ENCODE results near the gene SNIP1.
"Not testable (repeated sequence)": the region's sequence is repeated elsewhere in the genome, so short reads cannot be mapped to it uniquely, and the experiment has no call there.

DNA sequence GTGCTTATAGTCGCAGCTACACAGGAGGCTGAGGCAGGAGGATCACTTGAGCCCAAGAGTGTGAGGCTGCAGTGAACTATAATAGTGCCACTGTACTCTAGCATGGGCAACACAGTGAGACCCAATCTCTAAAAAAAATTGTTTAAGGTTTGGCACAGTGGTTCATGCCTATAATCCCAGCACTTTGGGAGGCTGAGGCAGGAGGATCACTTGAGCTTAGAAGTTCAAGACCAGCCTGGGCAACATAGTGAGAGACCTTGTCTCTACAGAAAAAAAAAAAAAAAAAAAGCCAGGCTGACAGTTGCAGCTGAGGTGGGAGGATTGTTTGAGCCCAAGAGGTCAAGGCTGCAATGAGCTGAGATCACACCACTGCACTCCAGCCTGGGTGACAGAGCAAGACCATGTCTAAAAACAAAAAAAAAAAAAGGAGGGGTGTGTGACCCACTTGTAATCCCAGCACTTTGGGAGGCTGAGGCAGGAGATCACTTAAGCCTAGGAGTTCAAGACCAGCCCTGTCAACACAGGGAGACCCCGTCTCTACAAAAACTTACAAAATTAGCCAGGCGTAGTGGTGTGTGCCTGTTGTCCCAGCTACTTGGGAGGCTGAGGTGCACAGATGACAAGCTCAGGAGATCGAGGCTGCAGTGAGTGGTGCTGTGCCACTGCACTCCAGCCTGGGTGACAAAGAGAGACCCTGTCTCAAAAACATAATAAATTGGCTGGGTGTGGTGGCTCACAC, 21.5 kb downstream of the SNIP1 start:
- TF ChIP-seq, protein P1, sequence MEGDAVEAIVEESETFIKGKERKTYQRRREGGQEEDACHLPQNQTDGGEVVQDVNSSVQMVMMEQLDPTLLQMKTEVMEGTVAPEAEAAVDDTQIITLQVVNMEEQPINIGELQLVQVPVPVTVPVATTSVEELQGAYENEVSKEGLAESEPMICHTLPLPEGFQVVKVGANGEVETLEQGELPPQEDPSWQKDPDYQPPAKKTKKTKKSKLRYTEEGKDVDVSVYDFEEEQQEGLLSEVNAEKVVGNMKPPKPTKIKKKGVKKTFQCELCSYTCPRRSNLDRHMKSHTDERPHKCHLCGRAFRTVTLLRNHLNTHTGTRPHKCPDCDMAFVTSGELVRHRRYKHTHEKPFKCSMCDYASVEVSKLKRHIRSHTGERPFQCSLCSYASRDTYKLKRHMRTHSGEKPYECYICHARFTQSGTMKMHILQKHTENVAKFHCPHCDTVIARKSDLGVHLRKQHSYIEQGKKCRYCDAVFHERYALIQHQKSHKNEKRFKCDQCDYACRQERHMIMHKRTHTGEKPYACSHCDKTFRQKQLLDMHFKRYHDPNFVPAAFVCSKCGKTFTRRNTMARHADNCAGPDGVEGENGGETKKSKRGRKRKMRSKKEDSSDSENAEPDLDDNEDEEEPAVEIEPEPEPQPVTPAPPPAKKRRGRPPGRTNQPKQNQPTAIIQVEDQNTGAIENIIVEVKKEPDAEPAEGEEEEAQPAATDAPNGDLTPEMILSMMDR (conservative IDR thresholded peaks at IDR 0.05; ENCODE audit: low read depth, low read length), result not testable (repeated sequence)
- TF ChIP-seq EZH2 (IDR thresholded peaks at IDR 0.05; ENCODE audit: borderline replicate concordance, low read depth, low read length, poor library complexity, severe bottlenecking), result not testable (repeated sequence)

Measured in A673 (cell line).